AG09319 (cell line): ENCODE results near the gene ARSJ.

Source experiments
- DNase-seq: peaks from one replicate; pipeline ENCODE4 v3.0.0-alpha.2; 2010; ENCODE audit warnings: low read depth; ENCODE audit errors: extremely low read depth
- TF ChIP-seq, protein P1 (sequence below): IDR thresholded peaks from 2 replicates; pipeline ENCODE4 v1.5.1; 2011; ENCODE audit warnings: low read depth, mild to moderate bottlenecking, inconsistent platforms, low read length, moderate library complexity

The ARSJ gene

GRCh38 chr4:113998531-113998930 lies 19.1 kb upstream of the ARSJ start:
- DNase-seq = no peak
- TF ChIP-seq, protein P1, sequence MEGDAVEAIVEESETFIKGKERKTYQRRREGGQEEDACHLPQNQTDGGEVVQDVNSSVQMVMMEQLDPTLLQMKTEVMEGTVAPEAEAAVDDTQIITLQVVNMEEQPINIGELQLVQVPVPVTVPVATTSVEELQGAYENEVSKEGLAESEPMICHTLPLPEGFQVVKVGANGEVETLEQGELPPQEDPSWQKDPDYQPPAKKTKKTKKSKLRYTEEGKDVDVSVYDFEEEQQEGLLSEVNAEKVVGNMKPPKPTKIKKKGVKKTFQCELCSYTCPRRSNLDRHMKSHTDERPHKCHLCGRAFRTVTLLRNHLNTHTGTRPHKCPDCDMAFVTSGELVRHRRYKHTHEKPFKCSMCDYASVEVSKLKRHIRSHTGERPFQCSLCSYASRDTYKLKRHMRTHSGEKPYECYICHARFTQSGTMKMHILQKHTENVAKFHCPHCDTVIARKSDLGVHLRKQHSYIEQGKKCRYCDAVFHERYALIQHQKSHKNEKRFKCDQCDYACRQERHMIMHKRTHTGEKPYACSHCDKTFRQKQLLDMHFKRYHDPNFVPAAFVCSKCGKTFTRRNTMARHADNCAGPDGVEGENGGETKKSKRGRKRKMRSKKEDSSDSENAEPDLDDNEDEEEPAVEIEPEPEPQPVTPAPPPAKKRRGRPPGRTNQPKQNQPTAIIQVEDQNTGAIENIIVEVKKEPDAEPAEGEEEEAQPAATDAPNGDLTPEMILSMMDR = no peak

DNA sequence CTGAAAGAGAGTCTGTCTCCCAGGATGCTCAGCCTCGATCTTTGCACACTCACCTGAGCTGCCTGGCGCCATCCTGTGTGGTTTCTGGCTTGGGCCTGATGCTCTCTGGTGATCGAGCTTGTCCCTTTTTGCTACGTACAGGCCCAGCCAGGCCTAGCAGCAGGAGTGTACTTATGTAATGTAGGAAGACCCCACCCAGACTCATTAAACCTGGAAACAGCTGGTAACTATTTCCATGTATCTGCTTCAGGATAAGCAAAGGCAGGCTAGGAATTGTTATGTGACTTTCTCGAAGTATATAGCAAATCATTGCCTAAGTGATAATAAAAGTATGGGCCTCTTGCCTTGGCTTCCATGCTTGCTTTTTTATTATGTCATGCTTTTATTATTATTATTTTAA lies 18.6 kb upstream of the ARSJ start:
- TF ChIP-seq, protein P1 = no peak

GRCh38 chr4:113997206-113997605 lies 17.8 kb upstream of the ARSJ start:
- DNase-seq = no peak
- TF ChIP-seq, protein P1 = no peak

More for the DNA sequence above, 18.6 kb upstream of the ARSJ start:
- no peak for DNase-seq

- TF ChIP-seq, protein P1 = no peak
- no peak for DNase-seq
Observed at GRCh38 chr4:113996599-113997177, 17.2 kb upstream of the ARSJ start.

GRCh38 chr4:113993887-113994286 lies 14.4 kb upstream of the ARSJ start:
- DNase-seq = no peak

DNA sequence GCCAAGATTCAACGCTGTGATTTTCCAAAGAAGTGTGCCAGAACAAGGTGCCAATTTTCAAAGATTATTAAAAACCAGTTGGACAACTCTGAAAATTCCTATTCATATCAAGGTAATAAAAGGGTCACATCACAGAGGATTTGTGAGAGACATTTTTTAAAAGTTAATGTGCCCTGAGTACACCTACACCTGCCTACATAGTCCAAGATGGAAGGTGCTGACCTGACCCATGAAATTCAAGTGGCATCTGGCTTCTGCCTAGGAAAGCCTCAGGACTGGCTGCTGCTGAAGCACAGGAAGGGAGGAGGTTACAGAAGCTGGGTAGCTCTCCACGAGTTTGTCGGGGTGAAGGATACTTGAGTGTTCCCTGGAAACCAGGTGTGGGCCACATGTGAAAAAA lies 11.4 kb upstream of the ARSJ start:
- no peak for DNase-seq
- TF ChIP-seq, protein P1 = no peak

More at GRCh38 chr4:113993887-113994286, 14.4 kb upstream of the ARSJ start:
- TF ChIP-seq, protein P1 = no peak

- TF ChIP-seq, protein P1 = no peak
- DNase-seq = no peak
Observed at GRCh38 chr4:113987382-113987941, 8.0 kb upstream of the ARSJ start.
